Effector memory CD4-positive, alpha-beta T cell (primary cell): ENCODE results near the gene KDELR1.

ENCODE experiments used
- DNase-seq, 3 donors: peaks; one replicate each; pipeline ENCODE4 v3.0.0-alpha.2; 2020
- H3K27ac ChIP-seq: 2 replicates; pipeline ENCODE4 v1.7.0; 2013; ENCODE audit warnings: mild to moderate bottlenecking, low read length, moderate library complexity; ENCODE audit not compliant: insufficient read depth, poor library complexity, severe bottlenecking
- H3K27me3 ChIP-seq: replicated peaks from 2 replicates; pipeline ENCODE4 v1.7.0; 2013; ENCODE audit warnings: mild to moderate bottlenecking, low read length; ENCODE audit not compliant: insufficient read depth, control insufficient read depth, poor library complexity, severe bottlenecking
- H3K36me3 ChIP-seq: 2 replicates; pipeline ENCODE4 v1.7.0; 2013; ENCODE audit warnings: mild to moderate bottlenecking, low read length, moderate library complexity; ENCODE audit not compliant: control insufficient read depth, insufficient read depth
- H3K4me1 ChIP-seq: 2 replicates; pipeline ENCODE4 v1.7.0; 2013; ENCODE audit warnings: low read length, mild to moderate bottlenecking; ENCODE audit not compliant: control insufficient read depth, insufficient read depth, poor library complexity, severe bottlenecking
- H3K4me3 ChIP-seq: 2 replicates; pipeline ENCODE4 v1.7.0; 2013; ENCODE audit warnings: low read length, low read depth, mild to moderate bottlenecking; ENCODE audit not compliant: insufficient read depth, poor library complexity, severe bottlenecking
- H3K9me3 ChIP-seq: 2 replicates; pipeline ENCODE4 v1.7.0; 2013; ENCODE audit warnings: mild to moderate bottlenecking, low read length, moderate library complexity; ENCODE audit not compliant: control insufficient read depth

KDELR1 gene

GRCh38 chr19:48346191-48346590 is 45.2 kb downstream of the KDELR1 start:
- Histone ChIP-seq H3K4me3 (no peak overlapping the region), H3K27ac (no peak overlapping the region), H3K9me3 (no peaks in the 10 kb centered on the region), H3K27me3 (no peaks in the 10 kb centered on the region), H3K4me1 (no peaks in the 10 kb centered on the region), H3K36me3 (no peaks in the 10 kb centered on the region)
- DNase-seq = no peak

- H3K4me1 ChIP-seq = no peaks in the 10 kb centered on the region
- no peaks in the 10 kb centered on the region for H3K36me3 ChIP-seq
- H3K27ac ChIP-seq = no peak overlapping the region
- no peaks in the 10 kb centered on the region for H3K27me3 ChIP-seq
- DNase-seq = no peak
- H3K9me3 ChIP-seq = no peaks in the 10 kb centered on the region
- no peak overlapping the region for H3K4me3 ChIP-seq
Measured at GRCh38 chr19:48344892-48345291, 46.5 kb downstream of the KDELR1 start.

GRCh38 chr19:48342841-48343540 is 48.4 kb downstream of the KDELR1 start:
- Histone ChIP-seq H3K4me3 (no peak overlapping the region), H3K36me3 (no peaks in the 10 kb centered on the region), H3K4me1 (no peaks in the 10 kb centered on the region), H3K27me3 (no peaks in the 10 kb centered on the region), H3K9me3 (no peaks in the 10 kb centered on the region), H3K27ac (no peak overlapping the region)
- DNase-seq = no peak

GRCh38 chr19:48342414-48342738 is 49.0 kb downstream of the KDELR1 start:
- Histone ChIP-seq H3K4me3 (no peak overlapping the region), H3K4me1 (no peaks in the 10 kb centered on the region), H3K27me3 (no peaks in the 10 kb centered on the region), H3K9me3 (no peaks in the 10 kb centered on the region), H3K36me3 (no peaks in the 10 kb centered on the region), H3K27ac (no peak overlapping the region)
- no peak for DNase-seq

- H3K36me3 ChIP-seq = no peaks in the 10 kb centered on the region
- H3K27ac ChIP-seq = no peak overlapping the region
- DNase-seq = no peak
- H3K4me1 ChIP-seq = no peaks in the 10 kb centered on the region
- H3K27me3 ChIP-seq = no peaks in the 10 kb centered on the region
- H3K4me3 ChIP-seq = no peak overlapping the region
- no peaks in the 10 kb centered on the region for H3K9me3 ChIP-seq
Measured at GRCh38 chr19:48341515-48342413, 49.6 kb downstream of the KDELR1 start.

GRCh38 chr19:48340995-48341394 is 50.4 kb downstream of the KDELR1 start:
- H3K27me3 ChIP-seq = no peaks in the 10 kb centered on the region

GRCh38 chr19:48338802-48339503 is 52.4 kb downstream of the KDELR1 start:
- Histone ChIP-seq H3K4me1 (peaks cover 3% of the 10 kb centered on the region), H3K27me3 (no peaks in the 10 kb centered on the region), H3K36me3 (no peaks in the 10 kb centered on the region), H3K27ac (no peak overlapping the region), H3K9me3 (no peaks in the 10 kb centered on the region), H3K4me3 (no peak overlapping the region)
- DNase-seq = no peak

More at GRCh38 chr19:48340995-48341394, 50.4 kb downstream of the KDELR1 start:
- Histone ChIP-seq H3K36me3 (no peaks in the 10 kb centered on the region), H3K27ac (no peak overlapping the region), H3K4me1 (no peaks in the 10 kb centered on the region), H3K9me3 (no peaks in the 10 kb centered on the region), H3K4me3 (no peak overlapping the region)
- no peak for DNase-seq

GRCh38 chr19:48338253-48338755 is 53.0 kb downstream of the KDELR1 start:
- Histone ChIP-seq H3K36me3 (no peaks in the 10 kb centered on the region), H3K4me3 (no peak overlapping the region), H3K4me1 (peaks cover 7% of the 10 kb centered on the region), H3K9me3 (no peaks in the 10 kb centered on the region), H3K27me3 (no peaks in the 10 kb centered on the region), H3K27ac (no peak overlapping the region)
- DNase-seq = no peak

GRCh38 chr19:48333467-48334384 is 57.6 kb downstream of the KDELR1 start:
- peak overlapping the region; percentile 92 for H3K27ac ChIP-seq
- H3K9me3 ChIP-seq = no peaks in the 10 kb centered on the region
- peak overlapping the region; percentile 67 for H3K4me3 ChIP-seq
- peaks cover 47% of the 10 kb centered on the region for H3K4me1 ChIP-seq
- no peaks in the 10 kb centered on the region for H3K27me3 ChIP-seq
- DNase-seq = peak; percentile 85 to 89 (median 86)
- peaks cover 8% of the 10 kb centered on the region for H3K36me3 ChIP-seq
